Astrocyte of the cerebellum (primary cell): ENCODE data around the gene MANSC4.

ENCODE experiments used
- DNase-seq: peaks from one replicate; pipeline ENCODE4 v3.0.0-alpha.2; 2011; ENCODE audit warnings: low read depth
- H3K4me3 ChIP-seq: 2 replicates; pipeline ENCODE4 v1.5.1; 2011; ENCODE audit warnings: mild to moderate bottlenecking, low read depth, low read length, moderate library complexity
- in situ Hi-C: cut with HindIII; loops from 2 replicates; pipeline ENCODE4 v1.10.0; 2017; ENCODE audit warnings: low sequenced_read_pairs
- TF ChIP-seq, protein P1 (sequence below): IDR thresholded peaks from 2 replicates; pipeline ENCODE4 v1.5.1; 2012; ENCODE audit warnings: low read length, low read depth, moderate library complexity, mild to moderate bottlenecking; ENCODE audit errors: missing control alignments

Gene MANSC4

DNA sequence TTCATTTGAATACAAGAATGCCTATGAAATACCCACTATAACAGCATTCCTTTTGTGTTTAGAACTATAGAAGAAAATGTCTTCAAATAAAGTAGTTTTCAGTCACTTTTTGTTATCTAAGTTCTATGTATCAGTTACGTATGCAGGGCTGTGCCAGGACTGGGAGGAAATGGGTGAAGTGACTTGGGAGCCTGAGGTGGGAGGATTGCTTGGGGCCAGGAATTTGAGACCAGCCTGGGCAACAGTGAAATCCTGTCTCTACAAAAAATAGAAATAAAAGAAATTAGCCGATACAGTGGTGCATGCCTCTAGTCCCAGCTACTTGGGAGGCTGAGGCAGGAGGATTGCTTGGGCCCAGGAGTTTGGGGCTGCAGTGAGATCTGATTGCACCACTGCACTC is 22.9 kb upstream of the MANSC4 start:
- no peak for DNase-seq
- in situ Hi-C loops, result no loop called here
- H3K4me3 ChIP-seq, result no peak overlapping the region
- TF ChIP-seq, protein P1, sequence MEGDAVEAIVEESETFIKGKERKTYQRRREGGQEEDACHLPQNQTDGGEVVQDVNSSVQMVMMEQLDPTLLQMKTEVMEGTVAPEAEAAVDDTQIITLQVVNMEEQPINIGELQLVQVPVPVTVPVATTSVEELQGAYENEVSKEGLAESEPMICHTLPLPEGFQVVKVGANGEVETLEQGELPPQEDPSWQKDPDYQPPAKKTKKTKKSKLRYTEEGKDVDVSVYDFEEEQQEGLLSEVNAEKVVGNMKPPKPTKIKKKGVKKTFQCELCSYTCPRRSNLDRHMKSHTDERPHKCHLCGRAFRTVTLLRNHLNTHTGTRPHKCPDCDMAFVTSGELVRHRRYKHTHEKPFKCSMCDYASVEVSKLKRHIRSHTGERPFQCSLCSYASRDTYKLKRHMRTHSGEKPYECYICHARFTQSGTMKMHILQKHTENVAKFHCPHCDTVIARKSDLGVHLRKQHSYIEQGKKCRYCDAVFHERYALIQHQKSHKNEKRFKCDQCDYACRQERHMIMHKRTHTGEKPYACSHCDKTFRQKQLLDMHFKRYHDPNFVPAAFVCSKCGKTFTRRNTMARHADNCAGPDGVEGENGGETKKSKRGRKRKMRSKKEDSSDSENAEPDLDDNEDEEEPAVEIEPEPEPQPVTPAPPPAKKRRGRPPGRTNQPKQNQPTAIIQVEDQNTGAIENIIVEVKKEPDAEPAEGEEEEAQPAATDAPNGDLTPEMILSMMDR, result no peak

DNA sequence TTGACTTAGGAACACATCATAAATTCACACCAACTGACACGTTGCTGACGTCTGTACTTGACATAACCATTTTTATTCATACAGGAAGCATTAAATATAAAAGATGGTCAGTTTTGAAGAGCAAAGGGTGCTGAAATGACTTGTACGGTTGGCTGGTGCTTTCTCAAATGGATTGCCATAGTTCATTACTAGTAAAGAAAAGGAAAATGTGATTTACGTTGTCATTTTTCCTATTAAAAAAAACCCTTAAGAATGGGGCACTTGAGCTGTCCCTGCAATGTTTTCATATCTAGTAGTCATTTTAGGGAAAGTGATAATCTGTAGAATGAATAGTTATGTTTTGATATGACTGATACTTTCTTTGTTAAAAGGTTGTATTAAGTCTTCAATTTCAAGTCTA is 22.5 kb upstream of the MANSC4 start:
- no peak for DNase-seq
- no peak overlapping the region for H3K4me3 ChIP-seq
- TF ChIP-seq, protein P1, result no peak
- in situ Hi-C loops, result no loop called here

DNA sequence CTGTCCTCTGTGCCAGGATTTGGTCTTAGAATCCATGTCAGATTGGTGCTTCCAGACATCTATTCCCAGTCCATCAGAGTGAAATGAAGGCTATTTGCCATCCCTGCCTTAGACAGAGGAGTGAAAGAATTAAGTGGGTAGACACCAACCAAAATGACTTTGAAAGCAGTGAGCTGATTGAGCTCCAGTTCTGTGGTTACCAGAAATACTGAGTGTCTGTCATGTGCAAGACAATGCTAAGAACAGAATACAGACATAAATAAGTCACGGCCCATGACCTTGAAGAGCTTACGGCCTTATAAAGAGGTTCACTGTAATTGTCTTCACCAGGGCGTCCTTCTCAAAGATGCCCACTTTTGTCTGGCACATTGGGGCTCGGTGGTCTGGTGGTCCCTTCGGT is 21.6 kb upstream of the MANSC4 start:
- in situ Hi-C loops, result no loop called here
- TF ChIP-seq, protein P1, result no peak
- no peak for DNase-seq
- H3K4me3 ChIP-seq, result no peak overlapping the region

DNA sequence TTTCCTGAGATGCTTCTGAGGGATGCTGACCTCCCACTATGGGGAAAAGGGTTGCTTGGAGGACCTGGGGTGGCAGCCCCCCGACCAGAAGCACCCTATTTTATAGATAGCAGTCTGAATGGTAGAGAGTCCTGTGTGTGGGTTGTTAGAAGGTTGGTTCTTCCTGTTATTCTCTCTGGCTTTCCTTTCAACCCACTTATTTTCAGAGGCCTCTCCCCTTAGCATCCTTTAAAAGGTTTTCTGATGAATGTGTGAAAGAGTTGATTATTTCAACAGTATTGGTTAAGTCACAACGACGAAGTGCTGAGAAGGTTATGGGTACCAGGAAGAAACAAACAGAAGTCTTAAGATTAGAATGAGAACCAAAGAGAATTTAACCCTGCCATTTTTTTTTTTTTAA is 20.8 kb upstream of the MANSC4 start:
- DNase-seq, result no peak
- TF ChIP-seq, protein P1, result no peak
- no peak overlapping the region for H3K4me3 ChIP-seq
- in situ Hi-C loops, result no loop called here

DNA sequence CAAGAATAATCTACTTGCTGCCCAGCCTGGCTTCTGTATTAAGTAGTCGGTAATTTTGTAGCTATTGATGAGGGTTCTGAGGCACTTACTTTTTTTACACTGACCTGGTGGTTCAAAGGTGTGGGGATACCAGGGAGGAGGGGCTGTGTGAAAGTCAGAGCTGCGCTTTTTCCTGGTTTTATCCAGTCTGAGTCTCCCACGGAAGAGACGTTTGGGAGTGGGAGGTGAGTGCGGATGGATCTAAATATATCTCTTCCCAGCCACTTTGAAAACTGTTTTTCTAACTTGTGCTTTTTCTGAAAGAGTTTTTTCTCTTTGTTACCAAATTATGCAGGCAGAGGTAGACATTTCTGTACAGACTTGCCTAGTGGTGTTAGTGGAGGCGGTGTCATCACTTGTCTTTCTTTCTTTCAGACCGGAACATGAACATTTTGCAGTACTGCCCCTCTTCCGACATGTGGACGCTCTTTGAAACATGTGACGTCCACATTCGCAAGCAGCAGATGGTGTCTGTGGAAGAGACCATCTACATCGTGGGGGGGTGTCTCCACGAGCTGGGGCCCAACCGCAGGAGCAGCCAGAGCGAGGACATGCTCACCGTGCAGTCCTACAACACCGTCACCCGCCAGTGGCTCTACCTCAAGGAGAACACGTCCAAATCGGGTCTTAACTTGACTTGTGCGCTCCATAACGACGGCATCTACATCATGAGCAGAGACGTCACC is 17.4 kb upstream of the MANSC4 start:
- TF ChIP-seq, protein P1, result no peak
- DNase-seq, result no peak
- no peak overlapping the region for H3K4me3 ChIP-seq
- in situ Hi-C loops, result no loop called here

DNA sequence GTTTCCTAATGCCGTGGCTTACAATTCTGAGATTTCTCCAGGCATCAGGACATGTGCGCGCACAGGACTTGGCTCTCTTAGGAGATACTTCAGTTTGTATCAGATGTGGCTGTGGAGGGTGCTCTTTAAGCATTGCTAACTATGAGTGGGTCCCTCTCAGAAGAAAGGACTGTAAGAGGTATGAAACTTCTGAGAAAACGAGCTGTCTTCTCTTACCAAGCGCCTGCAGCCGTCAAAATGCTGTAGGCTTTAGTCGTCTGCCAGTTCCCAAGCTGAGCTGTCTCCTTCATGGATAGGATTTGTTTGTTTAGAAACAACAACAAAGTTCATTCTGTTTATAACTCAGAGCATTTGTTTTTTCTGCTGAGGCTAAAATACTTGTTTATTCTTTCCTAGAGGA is 16.1 kb upstream of the MANSC4 start:
- no peak for DNase-seq
- H3K4me3 ChIP-seq, result no peak overlapping the region
- in situ Hi-C loops, result no loop called here
- TF ChIP-seq, protein P1, result no peak
